T-helper 17 cell (primary cell): ENCODE measurements around the gene ELOVL6. TPM values are rescaled to one million over a fixed set of nuclear protein-coding genes. Genes with fewer than 3 reads are reported as not detected.
"Not testable (repeated sequence)": the region's sequence is repeated elsewhere in the genome, so short reads cannot be mapped to it uniquely, and the experiment has no call there.

Source experiments
- ATAC-seq: fragments of 150-1000 bp; cut with Tn5 transposase; 2 replicates; pipeline ENCODE4 v1.10.0; 2021; ENCODE audit warnings: mild to moderate bottlenecking, moderate library complexity
- DNase-seq, 3 donors: peaks; one replicate each; pipeline versions ENCODE4 v3.0.0 to v3.0.0-alpha.2; 2020 to 2021
- H3K9me3 ChIP-seq: one replicate; pipeline ENCODE4 v1.7.0; 2013; ENCODE audit warnings: low read length, mild to moderate bottlenecking; ENCODE audit not compliant: control insufficient read depth, poor library complexity, severe bottlenecking
- H3K27ac Mint-ChIP-seq: one replicate; pipeline ENCODE4 v1.8.0; 2022; ENCODE audit warnings: mild to moderate bottlenecking, moderate library complexity, mixed read lengths
- H3K27me3 Mint-ChIP-seq: one replicate; pipeline ENCODE4 v1.8.0; 2022; ENCODE audit warnings: mixed read lengths
- H3K36me3 Mint-ChIP-seq: one replicate; pipeline ENCODE4 v1.8.0; 2022; ENCODE audit warnings: low read depth, mixed read lengths
- H3K4me1 Mint-ChIP-seq: one replicate; pipeline ENCODE4 v1.8.0; 2022; ENCODE audit warnings: mild to moderate bottlenecking, mixed read lengths
- H3K4me3 Mint-ChIP-seq: one replicate; pipeline ENCODE4 v1.8.0; 2022; ENCODE audit warnings: mild to moderate bottlenecking, moderate library complexity, mixed read lengths
- total RNA-seq, 4 donors: library from RNA in 2 of 4; stranded (reverse) in 2 of 4; gene quantifications; one replicate each; pipeline ENCODE4 v1.2.3 and lab custom pipeline; 2022 to 2026

ELOVL6 gene
- total RNA-seq, 2 donors from 2014 or later: 3.7 to 3.9 TPM

DNA sequence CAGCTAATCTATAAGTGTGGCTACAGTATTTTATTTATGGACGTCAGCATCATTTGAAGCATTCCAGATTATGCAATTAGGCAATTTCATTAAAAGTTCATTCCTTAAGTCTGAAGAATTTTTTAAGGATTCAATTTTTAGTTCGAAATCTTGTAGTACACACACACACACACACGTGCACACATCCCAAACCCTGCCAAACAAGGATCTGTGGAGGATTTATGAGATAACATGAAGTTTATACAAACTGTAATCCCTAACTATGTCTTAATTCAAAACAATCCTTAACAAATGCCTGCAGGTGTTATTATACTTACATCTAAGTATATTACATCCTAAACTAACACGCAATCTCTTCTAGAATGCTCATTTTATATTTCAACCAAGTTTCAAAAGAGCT is 105.8 kb downstream of the ELOVL6 start:
- no peaks in the 10 kb centered on the region for H3K9me3 ChIP-seq
- DNase-seq (no peak), ATAC-seq (no peak)
- Mint-ChIP-seq H3K4me3 (no peak overlapping the region), H3K27me3 (no peaks in the 10 kb centered on the region), H3K36me3 (peaks cover 6% of the 10 kb centered on the region), H3K4me1 (peaks cover 11% of the 10 kb centered on the region), H3K27ac (no peak overlapping the region)

DNA sequence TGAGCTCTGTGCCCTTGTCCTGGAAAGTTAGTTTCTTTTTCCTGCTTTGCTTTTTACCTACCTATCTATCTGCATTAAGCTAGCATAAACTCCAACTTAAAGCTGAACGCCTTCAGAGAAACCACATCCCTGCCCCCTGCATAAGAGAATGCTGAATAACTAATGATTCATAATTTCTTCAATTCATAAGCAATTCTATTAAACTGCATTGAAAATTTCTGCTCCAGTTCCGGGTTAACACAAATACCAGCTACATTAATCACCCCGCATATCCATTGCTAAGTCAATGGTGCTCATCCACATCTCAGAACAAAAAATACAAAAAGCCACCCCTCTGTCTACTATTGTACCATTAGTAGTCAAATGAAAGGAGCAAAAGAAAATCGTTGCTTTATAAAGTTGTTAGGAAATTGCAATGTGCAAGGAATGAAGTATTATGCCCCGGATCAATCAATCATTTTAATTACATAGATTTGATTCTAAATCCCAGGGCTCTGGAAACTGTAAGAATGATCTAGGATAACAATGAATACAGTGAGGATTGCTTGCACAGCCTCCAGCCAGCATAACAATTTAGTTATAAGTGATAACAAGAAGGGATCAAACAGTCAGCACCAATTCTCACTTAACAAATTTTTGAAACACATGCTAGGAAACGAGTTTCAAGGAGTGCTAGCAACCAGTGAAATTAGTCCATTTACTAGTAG is 106.8 kb downstream of the ELOVL6 start:
- no peak overlapping the region for H3K27ac Mint-ChIP-seq

GRCh38 chr4:110088670-110089069 is 109.7 kb downstream of the ELOVL6 start:
- H3K27ac Mint-ChIP-seq: no peak overlapping the region

More for the DNA sequence above, 106.8 kb downstream of the ELOVL6 start:
- peaks cover 11% of the 10 kb centered on the region for H3K4me1 Mint-ChIP-seq
- ATAC-seq (no peak), DNase-seq (no peak)
- no peak overlapping the region for H3K4me3 Mint-ChIP-seq
- peaks cover 6% of the 10 kb centered on the region for H3K36me3 Mint-ChIP-seq
- no peaks in the 10 kb centered on the region for H3K9me3 ChIP-seq
- no peaks in the 10 kb centered on the region for H3K27me3 Mint-ChIP-seq

DNA sequence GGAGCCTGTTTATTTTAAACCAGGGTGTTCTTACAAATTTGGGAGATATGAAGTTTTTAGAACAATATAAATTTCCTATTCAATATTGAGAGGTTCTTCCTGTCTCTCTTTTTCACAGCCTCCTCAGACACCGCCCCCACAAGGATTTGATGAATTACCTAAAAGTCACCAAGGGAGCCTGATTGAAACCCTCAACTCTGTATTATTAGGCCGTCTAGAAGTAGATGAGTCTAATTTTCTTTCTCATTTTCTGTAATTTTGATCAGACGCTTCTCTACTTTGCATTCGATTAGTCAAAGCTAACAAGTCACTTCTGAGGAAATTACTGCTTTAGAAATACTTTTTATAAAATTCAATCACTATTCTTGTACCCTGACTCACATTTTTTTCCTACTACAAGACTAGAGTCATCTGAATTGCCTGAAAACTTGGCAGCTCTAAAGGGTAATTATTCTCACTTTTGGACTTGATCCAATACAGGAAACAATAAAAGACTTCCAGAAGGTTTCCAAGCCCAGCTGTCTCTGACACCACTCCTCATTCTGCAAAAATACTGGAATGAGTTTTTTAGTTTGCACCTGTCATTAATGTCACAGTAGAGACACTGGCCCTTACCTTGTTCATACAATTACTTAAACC is 111.2 kb downstream of the ELOVL6 start:
- H3K27ac Mint-ChIP-seq: no peak overlapping the region

More at GRCh38 chr4:110088670-110089069, 109.7 kb downstream of the ELOVL6 start:
- peaks cover 2% of the 10 kb centered on the region for H3K36me3 Mint-ChIP-seq
- H3K9me3 ChIP-seq: no peaks in the 10 kb centered on the region
- H3K27me3 Mint-ChIP-seq: no peaks in the 10 kb centered on the region
- H3K4me3 Mint-ChIP-seq: no peak overlapping the region
- ATAC-seq (no peak), DNase-seq (no peak)
- H3K4me1 Mint-ChIP-seq: peaks cover 17% of the 10 kb centered on the region

DNA sequence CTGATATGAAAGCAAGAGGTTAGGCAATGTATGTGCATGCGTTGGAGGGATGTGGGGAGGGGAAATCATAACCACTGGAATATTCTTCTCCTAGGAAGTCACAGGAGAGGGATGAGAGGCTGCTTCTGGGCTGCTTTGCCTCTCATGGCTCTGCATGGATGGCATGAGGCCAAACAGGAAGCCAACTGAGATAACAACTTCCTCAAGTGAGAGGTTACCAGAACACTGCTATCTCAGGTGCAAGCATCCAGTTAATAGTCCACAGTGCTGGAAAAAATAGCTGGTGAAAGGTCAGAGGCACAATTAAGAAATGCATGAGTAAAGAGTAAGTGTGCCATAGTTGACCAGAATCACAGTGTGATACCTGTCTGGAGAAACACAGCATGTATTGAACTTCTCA is 113.3 kb downstream of the ELOVL6 start:
- ATAC-seq: peak; percentile 44
- Mint-ChIP-seq H3K4me1 (peaks cover 20% of the 10 kb centered on the region), H3K36me3 (no peaks in the 10 kb centered on the region), H3K27ac (no peak overlapping the region), H3K4me3 (peak overlapping the region; percentile 21), H3K27me3 (no peaks in the 10 kb centered on the region)
- peak in 1 of 3 donors; percentile 5 for DNase-seq
- H3K9me3 ChIP-seq: no peaks in the 10 kb centered on the region

More for the DNA sequence above, 111.2 kb downstream of the ELOVL6 start:
- no peaks in the 10 kb centered on the region for H3K9me3 ChIP-seq
- Mint-ChIP-seq H3K4me1 (peaks cover 20% of the 10 kb centered on the region), H3K27me3 (no peaks in the 10 kb centered on the region), H3K36me3 (no peaks in the 10 kb centered on the region), H3K4me3 (no peak overlapping the region)
- ATAC-seq (no peak), DNase-seq (no peak)

GRCh38 chr4:110084154-110084553 is 114.3 kb downstream of the ELOVL6 start:
- peaks cover 19% of the 10 kb centered on the region for H3K4me1 Mint-ChIP-seq
- H3K36me3 Mint-ChIP-seq: no peaks in the 10 kb centered on the region
- no peaks in the 10 kb centered on the region for H3K9me3 ChIP-seq
- no peak overlapping the region for H3K4me3 Mint-ChIP-seq
- H3K27ac Mint-ChIP-seq: no peak overlapping the region
- ATAC-seq (no peak), DNase-seq (no peak)
- H3K27me3 Mint-ChIP-seq: no peaks in the 10 kb centered on the region

DNA sequence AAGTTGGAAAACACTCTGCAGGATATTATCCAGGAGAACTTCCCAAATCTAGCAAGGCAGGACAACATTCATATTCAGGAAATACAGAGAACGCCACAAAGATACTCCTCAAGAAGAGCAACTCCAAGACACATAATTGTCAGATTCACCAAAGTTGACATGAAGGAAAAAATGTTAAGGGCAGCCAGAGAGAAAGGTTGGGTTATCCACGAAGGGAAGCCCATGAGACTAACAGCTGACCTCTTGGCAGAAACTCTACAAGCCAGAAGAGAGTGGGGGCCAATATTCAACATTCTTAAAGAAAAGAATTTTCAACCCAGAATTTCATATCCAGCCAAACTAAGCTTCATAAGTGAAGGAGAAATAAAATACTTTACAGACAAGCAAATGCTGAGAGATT is 120.3 kb downstream of the ELOVL6 start:
- not testable (repeated sequence) for H3K4me1 Mint-ChIP-seq, H3K4me3 Mint-ChIP-seq, DNase-seq, H3K27ac Mint-ChIP-seq, H3K36me3 Mint-ChIP-seq, H3K9me3 ChIP-seq, H3K27me3 Mint-ChIP-seq, ATAC-seq

- not testable (repeated sequence) for H3K36me3 Mint-ChIP-seq, ATAC-seq, H3K4me3 Mint-ChIP-seq, H3K4me1 Mint-ChIP-seq, H3K9me3 ChIP-seq, DNase-seq, H3K27me3 Mint-ChIP-seq, H3K27ac Mint-ChIP-seq
Measured at GRCh38 chr4:110076828-110077227, 121.6 kb downstream of the ELOVL6 start.

- H3K36me3 Mint-ChIP-seq: no peaks in the 10 kb centered on the region
- ATAC-seq (no peak), DNase-seq (no peak)
- H3K4me1 Mint-ChIP-seq: peaks cover 4% of the 10 kb centered on the region
- H3K4me3 Mint-ChIP-seq: no peak overlapping the region
- no peaks in the 10 kb centered on the region for H3K27me3 Mint-ChIP-seq
- peaks cover 2% of the 10 kb centered on the region for H3K9me3 ChIP-seq
- H3K27ac Mint-ChIP-seq: no peak overlapping the region
Measured at GRCh38 chr4:110075891-110076290, 122.5 kb downstream of the ELOVL6 start.

DNA sequence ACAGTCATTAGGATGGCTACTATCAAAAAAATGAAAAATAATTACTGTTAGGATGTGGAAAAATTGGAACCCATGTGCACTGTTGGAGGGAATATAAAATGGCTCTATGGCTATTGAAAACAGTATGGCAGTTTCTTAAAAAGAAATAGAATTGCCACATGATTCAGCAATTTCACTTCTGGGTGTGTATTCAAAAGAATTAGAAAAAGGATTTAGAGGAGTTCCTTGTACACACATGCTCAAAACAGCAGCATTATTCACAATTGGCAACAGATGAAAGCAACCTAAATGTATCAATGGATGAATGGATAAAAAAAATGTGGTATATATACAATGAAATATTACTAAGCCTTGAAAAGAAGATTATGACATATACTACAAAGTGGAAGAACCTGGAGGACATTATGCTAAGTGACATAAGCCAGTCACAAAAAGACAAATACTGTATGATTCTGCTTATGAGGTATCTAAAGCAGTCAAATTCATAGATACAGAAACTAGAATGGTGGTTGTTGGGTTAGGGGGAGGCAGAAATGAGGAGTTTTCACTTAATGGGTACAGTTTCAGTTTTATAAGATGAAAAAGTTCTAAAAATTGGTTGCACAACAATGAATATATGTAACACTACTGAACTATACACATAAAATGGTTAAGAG is 123.2 kb downstream of the ELOVL6 start:
- Mint-ChIP-seq H3K4me1 (peaks cover 4% of the 10 kb centered on the region), H3K27me3 (no peaks in the 10 kb centered on the region), H3K27ac (peak overlapping the region; percentile 29), H3K36me3 (no peaks in the 10 kb centered on the region), H3K4me3 (no peak overlapping the region)
- peaks cover 2% of the 10 kb centered on the region for H3K9me3 ChIP-seq
- ATAC-seq (no peak), DNase-seq (no peak)

DNA sequence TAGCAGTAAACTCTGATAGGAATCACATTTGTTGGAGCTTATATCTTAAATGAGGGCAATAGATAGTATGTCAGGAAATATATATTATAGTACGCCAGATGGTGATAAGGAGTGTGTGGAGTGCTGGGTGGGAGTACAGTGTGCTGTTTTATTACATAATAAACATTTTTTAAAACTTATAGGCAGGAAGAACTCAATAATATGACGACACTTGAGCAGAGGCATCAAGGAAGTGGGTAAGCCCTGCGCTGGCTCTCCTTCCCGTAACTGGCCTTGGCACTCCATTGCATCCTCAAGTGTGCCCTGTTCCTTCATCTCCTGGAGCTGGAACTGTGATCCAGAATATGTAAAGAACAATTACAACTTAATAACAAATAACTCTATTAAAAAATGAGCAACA is 123.8 kb downstream of the ELOVL6 start:
- Mint-ChIP-seq H3K4me3 (no peak overlapping the region), H3K36me3 (no peaks in the 10 kb centered on the region), H3K27ac (peak overlapping the region; percentile 29), H3K27me3 (no peaks in the 10 kb centered on the region), H3K4me1 (peaks cover 4% of the 10 kb centered on the region)
- DNase-seq (no peak), ATAC-seq (no peak)
- H3K9me3 ChIP-seq: peaks cover 2% of the 10 kb centered on the region

- no peak overlapping the region for H3K4me3 Mint-ChIP-seq
- ATAC-seq (no peak), DNase-seq (no peak)
- H3K4me1 Mint-ChIP-seq: peaks cover 4% of the 10 kb centered on the region
- no peaks in the 10 kb centered on the region for H3K36me3 Mint-ChIP-seq
- H3K27ac Mint-ChIP-seq: no peak overlapping the region
- peaks cover 2% of the 10 kb centered on the region for H3K9me3 ChIP-seq
- H3K27me3 Mint-ChIP-seq: no peaks in the 10 kb centered on the region
Measured at GRCh38 chr4:110073053-110073845, 125.2 kb downstream of the ELOVL6 start.

GRCh38 chr4:110071466-110071865 is 126.9 kb downstream of the ELOVL6 start:
- H3K27me3 Mint-ChIP-seq: no peaks in the 10 kb centered on the region
- ATAC-seq: no peak
- no peak for DNase-seq
- H3K27ac Mint-ChIP-seq: no peak overlapping the region
- peaks cover 4% of the 10 kb centered on the region for H3K4me1 Mint-ChIP-seq
- no peaks in the 10 kb centered on the region for H3K9me3 ChIP-seq
- no peaks in the 10 kb centered on the region for H3K36me3 Mint-ChIP-seq
- no peak overlapping the region for H3K4me3 Mint-ChIP-seq
